Activated CD4-positive, alpha-beta memory T cell treated with anti-CD3 and anti-CD28 coated beads, Interleukin-2, amount 10 ng/mL, durations not matched to agents 7 days and 5 days (primary cell): ENCODE results near the gene PTPRS. TPM values are rescaled to one million over a fixed set of nuclear protein-coding genes. Genes with fewer than 3 reads are reported as not detected.

Experiments
- CTCF ChIA-PET: fragments of 350-600 bp; sonication (Branson Sonifier 250); formaldehyde crosslinking; loops from one replicate; lab custom pipeline; 2021; ENCODE audit warnings: antibody characterized with exemption, inconsistent platforms; lab: Charles Lee
- POLR2A ChIA-PET: fragments of 350-600 bp; sonication (Branson Sonifier 250); formaldehyde crosslinking; loops from one replicate; lab custom pipeline; 2021; ENCODE audit warnings: antibody characterized with exemption; lab: Charles Lee
- DNase-seq: peaks from one replicate; pipeline ENCODE4 v3.0.0-alpha.2; 2020
- H3K27ac Mint-ChIP-seq: one replicate; pipeline ENCODE4 v1.8.0; 2021; ENCODE audit warnings: mild to moderate bottlenecking, mixed read lengths
- H3K27me3 Mint-ChIP-seq: one replicate; pipeline ENCODE4 v1.8.0; 2021; ENCODE audit warnings: mixed read lengths
- H3K36me3 Mint-ChIP-seq: one replicate; pipeline ENCODE4 v1.8.0; 2021; ENCODE audit warnings: low read depth, mixed read lengths
- H3K4me1 Mint-ChIP-seq: one replicate; pipeline ENCODE4 v1.8.0; 2021; ENCODE audit warnings: mixed read lengths
- H3K4me3 Mint-ChIP-seq: one replicate; pipeline ENCODE4 v1.8.0; 2021; ENCODE audit warnings: mild to moderate bottlenecking, mixed read lengths
- H3K9me3 Mint-ChIP-seq: one replicate; pipeline ENCODE4 v1.8.0; 2021; ENCODE audit warnings: mixed read lengths
- total RNA-seq, 2 experiments: library from RNA; stranded (reverse); gene quantifications; one replicate each; pipeline ENCODE4 v1.2.3, GENCODE V29; 2021

The PTPRS gene
- total RNA-seq, 2 experiments from 2014 or later: not detected

DNA sequence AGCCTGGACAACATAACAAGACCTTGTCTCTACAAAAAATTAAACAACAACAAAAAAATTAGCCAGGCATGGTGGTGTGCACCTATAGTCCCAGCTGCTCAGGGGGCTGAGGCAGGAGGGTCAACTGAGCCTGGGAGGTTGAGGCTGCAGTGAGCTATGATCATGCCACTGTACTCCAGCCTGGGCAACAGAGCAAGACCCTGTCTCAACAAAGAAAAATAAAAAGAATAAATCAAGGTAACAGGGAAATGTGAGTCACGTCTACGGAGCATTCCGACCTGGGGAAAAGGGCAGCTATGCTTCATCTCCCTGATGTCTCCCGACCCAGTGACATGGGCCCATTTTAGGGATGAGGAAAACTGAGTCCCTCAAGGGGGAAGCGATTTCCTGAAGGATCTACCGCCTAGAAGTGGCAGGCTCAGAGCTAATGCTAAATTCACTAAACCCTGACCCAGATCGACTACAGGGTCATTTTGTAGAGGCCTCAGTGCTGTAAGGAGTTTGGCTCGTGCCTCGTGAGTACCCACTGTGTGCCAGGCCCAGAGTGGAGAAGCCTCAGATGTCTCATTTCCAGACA, 19.5 kb downstream of the PTPRS start:
- Mint-ChIP-seq H3K4me3 (no peak overlapping the region), H3K36me3 (no peaks in the 10 kb centered on the region), H3K27me3 (peaks cover 11% of the 10 kb centered on the region), H3K4me1 (no peaks in the 10 kb centered on the region), H3K9me3 (no peaks in the 10 kb centered on the region), H3K27ac (no peak overlapping the region)
- no peak for DNase-seq
- POLR2A ChIA-PET: no interaction called here
- CTCF ChIA-PET: interaction anchor here (0.7 kb wide), 1 partner anchor 483 kb away, joined by 3 read pairs; no protein-coding TSS in a partner anchor

DNA sequence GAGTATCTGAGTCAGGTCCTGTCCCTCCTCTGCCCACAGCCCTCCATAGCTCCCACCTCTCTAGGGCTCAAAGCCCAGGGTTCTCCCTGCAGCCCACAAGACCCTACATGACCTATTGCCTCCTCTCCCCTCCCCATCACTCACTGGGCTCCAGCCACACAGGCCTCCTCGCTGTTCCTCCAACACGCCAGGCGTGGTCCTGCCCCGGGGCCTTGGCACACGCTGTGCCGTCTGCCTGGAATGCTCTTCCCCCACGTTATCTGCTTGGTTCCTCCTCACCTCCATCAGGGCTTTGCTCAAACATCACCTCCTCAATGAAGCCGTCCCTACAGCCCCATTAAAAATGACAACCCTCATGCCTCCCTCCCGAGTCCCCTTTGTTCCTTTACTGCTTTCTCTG, 21.1 kb downstream of the PTPRS start:
- no peak for DNase-seq
- CTCF ChIA-PET: no interaction called here
- H3K27ac Mint-ChIP-seq: no peak overlapping the region
- POLR2A ChIA-PET: no interaction called here
- H3K36me3 Mint-ChIP-seq: no peaks in the 10 kb centered on the region
- H3K27me3 Mint-ChIP-seq: peaks cover 11% of the 10 kb centered on the region
- H3K9me3 Mint-ChIP-seq: no peaks in the 10 kb centered on the region
- no peaks in the 10 kb centered on the region for H3K4me1 Mint-ChIP-seq
- H3K4me3 Mint-ChIP-seq: no peak overlapping the region

DNA sequence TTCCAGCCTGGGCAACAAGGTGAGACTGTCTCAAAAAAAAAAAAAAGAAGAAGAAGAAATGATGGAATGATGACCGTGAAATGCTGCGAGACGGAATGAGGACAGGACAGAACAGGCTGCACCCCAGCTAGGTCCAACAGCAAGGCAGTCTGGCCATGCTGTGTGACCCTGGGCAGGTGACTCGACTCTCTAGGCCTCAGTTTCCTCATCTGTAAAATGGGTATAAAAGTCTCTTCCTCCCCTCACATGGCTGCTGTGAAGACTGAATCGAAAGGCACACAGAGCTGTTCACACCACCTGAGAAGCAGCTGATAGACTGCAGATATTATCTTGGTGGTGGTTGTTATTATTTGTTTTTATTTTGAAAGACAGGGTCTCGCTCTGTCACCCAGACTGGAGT, 22.3 kb downstream of the PTPRS start:
- CTCF ChIA-PET: no interaction called here
- DNase-seq: no peak

GRCh38 chr19:5317321-5317720, 23.3 kb downstream of the PTPRS start:
- ChIA-PET CTCF (no interaction called here), POLR2A (no interaction called here)
- Mint-ChIP-seq H3K27ac (no peak overlapping the region), H3K36me3 (no peaks in the 10 kb centered on the region), H3K4me1 (no peaks in the 10 kb centered on the region), H3K4me3 (no peak overlapping the region), H3K9me3 (no peaks in the 10 kb centered on the region), H3K27me3 (peaks cover 6% of the 10 kb centered on the region)
- DNase-seq: no peak

More for the DNA sequence above, 22.3 kb downstream of the PTPRS start:
- H3K4me3 Mint-ChIP-seq: no peak overlapping the region
- no peaks in the 10 kb centered on the region for H3K9me3 Mint-ChIP-seq
- H3K36me3 Mint-ChIP-seq: no peaks in the 10 kb centered on the region
- peaks cover 8% of the 10 kb centered on the region for H3K27me3 Mint-ChIP-seq
- no peaks in the 10 kb centered on the region for H3K4me1 Mint-ChIP-seq
- POLR2A ChIA-PET: no interaction called here
- H3K27ac Mint-ChIP-seq: no peak overlapping the region

DNA sequence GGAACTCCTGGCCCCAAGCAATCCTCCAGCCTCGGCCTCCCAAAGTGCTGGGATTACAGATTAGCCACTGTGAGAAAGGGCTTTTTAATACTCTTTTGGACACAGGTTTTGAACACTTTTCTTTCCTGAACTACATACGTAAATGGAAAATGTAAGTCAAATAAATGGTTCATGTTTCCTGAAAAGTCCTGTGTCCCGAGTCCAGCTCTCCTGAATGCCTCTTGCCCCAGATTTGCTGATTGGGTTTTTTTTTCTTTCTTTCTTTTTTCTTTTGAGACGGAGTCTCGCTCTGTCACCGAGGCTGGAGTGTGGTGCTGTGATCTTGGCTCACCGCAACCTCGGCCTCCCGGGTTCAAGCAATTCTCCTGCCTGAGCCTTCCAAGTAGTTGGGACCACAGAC, 24.5 kb downstream of the PTPRS start:
- CTCF ChIA-PET: no interaction called here
- POLR2A ChIA-PET: no interaction called here

DNA sequence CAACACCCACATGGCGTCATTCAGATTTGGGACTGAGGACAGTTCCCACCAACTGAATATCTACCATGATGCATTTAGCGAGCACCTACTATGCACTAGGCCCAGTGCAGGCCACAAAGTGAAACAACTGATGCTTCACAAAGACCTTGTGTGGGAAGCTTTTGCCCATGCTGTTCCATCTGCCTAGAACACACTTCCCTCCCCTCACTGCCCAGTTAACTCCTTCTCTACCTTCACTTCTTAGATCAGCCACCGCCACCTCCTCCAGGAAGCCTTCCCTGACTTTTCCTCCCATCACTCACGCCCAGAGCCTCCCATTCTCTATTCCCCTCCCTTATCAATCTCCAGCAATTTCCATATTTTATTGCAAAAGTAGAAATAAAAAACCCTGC, 25.7 kb downstream of the PTPRS start:
- ChIA-PET POLR2A (no interaction called here), CTCF (no interaction called here)
- Mint-ChIP-seq H3K27ac (no peak overlapping the region), H3K4me1 (no peaks in the 10 kb centered on the region), H3K4me3 (no peak overlapping the region), H3K36me3 (no peaks in the 10 kb centered on the region), H3K27me3 (peaks cover 2% of the 10 kb centered on the region), H3K9me3 (no peaks in the 10 kb centered on the region)
- DNase-seq: no peak

More for the DNA sequence above, 24.5 kb downstream of the PTPRS start:
- no peak for DNase-seq
- Mint-ChIP-seq H3K4me3 (no peak overlapping the region), H3K4me1 (no peaks in the 10 kb centered on the region), H3K27ac (no peak overlapping the region), H3K9me3 (no peaks in the 10 kb centered on the region), H3K27me3 (peaks cover 2% of the 10 kb centered on the region), H3K36me3 (no peaks in the 10 kb centered on the region)

GRCh38 chr19:5314012-5314906, 26.4 kb downstream of the PTPRS start:
- no peak overlapping the region for H3K4me3 Mint-ChIP-seq
- no peak for DNase-seq
- H3K27ac Mint-ChIP-seq: no peak overlapping the region
- H3K9me3 Mint-ChIP-seq: no peaks in the 10 kb centered on the region
- H3K27me3 Mint-ChIP-seq: peaks cover 2% of the 10 kb centered on the region
- H3K4me1 Mint-ChIP-seq: no peaks in the 10 kb centered on the region
- no peaks in the 10 kb centered on the region for H3K36me3 Mint-ChIP-seq
- CTCF ChIA-PET: no interaction called here
- POLR2A ChIA-PET: no interaction called here

DNA sequence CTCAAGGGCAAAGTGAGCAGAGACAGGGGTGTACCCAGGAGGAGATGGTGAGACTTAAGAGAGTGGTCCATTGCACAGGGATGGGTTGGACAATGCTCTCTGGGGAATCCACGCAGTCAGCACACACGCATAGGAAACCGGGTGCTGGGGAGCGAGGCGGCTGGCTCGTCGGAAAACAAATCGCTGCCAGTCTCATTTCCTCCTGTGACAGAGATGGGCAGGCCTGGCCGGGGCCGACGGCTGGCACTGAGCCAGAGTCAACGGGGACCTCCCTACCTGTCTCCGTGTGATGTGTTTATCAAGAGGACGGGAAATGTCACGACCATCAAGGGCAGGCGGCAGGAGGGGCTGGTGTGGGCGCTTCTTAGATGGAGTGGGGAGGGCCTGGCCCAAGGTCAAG, 27.3 kb downstream of the PTPRS start:
- H3K27me3 Mint-ChIP-seq: peaks cover 2% of the 10 kb centered on the region
- H3K36me3 Mint-ChIP-seq: no peaks in the 10 kb centered on the region
- ChIA-PET CTCF (no interaction called here), POLR2A (no interaction called here)
- H3K9me3 Mint-ChIP-seq: no peaks in the 10 kb centered on the region
- no peak overlapping the region for H3K27ac Mint-ChIP-seq
- H3K4me1 Mint-ChIP-seq: no peaks in the 10 kb centered on the region
- no peak overlapping the region for H3K4me3 Mint-ChIP-seq
- DNase-seq: no peak

DNA sequence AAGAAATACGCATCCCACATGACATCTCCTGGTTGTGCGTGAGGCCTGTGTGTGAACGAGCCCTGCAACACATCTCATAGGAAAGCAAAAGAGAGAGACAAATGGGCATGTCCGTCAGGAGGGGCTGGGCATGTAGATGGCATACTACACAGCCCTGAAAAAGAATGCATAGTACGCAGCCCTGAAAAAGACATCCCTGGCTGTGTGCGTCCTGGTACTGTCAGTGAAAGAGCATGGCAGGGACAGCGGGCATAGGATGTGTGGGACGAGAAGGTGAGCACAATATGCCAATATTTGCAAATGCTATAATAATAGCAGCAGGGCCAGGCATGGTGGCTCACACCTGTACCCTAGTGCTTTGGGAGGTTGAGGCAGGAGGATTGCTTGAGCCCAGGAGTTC, 28.6 kb downstream of the PTPRS start:
- H3K4me3 Mint-ChIP-seq: no peak overlapping the region
- H3K36me3 Mint-ChIP-seq: no peaks in the 10 kb centered on the region
- no peaks in the 10 kb centered on the region for H3K4me1 Mint-ChIP-seq
- POLR2A ChIA-PET: no interaction called here
- H3K9me3 Mint-ChIP-seq: no peaks in the 10 kb centered on the region
- DNase-seq: no peak
- H3K27ac Mint-ChIP-seq: no peak overlapping the region
- CTCF ChIA-PET: no interaction called here
- H3K27me3 Mint-ChIP-seq: peaks cover 2% of the 10 kb centered on the region

GRCh38 chr19:5309438-5310204, 31.0 kb downstream of the PTPRS start:
- Mint-ChIP-seq H3K36me3 (no peaks in the 10 kb centered on the region), H3K4me3 (no peak overlapping the region), H3K27ac (no peak overlapping the region), H3K4me1 (no peaks in the 10 kb centered on the region), H3K9me3 (no peaks in the 10 kb centered on the region), H3K27me3 (peaks cover 2% of the 10 kb centered on the region)
- DNase-seq: no peak
- POLR2A ChIA-PET: no interaction called here
- CTCF ChIA-PET: no interaction called here

DNA sequence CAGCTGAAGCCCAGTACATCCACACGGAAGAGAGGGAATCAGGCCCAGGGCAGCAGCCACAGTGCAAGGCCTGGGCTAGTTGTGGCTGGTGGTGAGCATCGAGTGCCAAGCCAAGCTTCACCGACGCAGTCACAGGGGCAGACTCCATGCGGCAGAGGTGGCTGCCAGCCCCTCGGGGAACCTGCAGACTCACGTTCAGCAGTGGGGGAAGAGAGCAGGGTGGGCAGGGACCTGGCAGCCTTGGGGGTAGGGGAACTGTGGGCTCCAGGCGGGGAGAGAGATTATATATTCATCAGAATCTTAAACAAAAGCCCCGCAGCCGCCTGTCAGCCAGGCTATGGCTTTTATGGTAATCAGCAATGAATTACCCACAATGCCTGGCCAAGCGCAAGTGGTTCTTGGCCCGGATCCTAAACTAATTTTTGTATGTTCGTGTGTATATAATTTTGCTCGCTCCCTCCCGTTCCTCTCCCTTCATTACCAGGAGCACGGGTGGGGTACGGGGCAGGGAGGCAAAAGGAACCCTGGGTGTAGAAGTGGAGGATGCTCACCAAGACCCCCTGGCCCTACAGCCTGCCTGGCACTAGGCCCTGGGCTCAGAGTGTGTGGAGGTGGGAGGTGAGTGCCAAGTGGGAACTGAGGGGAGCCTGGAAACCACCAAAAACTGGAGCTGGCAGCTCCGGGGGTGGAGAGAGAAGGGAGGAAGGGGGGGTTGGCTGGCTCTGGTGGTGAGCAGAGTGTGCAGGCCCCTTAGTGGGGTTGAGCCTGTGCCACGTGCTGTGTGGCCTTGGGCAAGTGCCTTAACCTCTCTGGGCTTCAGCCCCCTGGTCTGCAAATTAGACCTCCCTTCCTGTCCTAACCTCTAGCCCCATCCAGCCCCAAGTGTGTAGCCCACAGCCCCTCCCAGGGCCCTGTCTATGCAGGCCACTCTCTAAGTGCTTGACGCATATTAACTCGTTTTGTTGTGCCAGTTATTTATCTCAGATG, 31.9 kb downstream of the PTPRS start:
- no peak overlapping the region for H3K4me3 Mint-ChIP-seq
- H3K27me3 Mint-ChIP-seq: peaks cover 2% of the 10 kb centered on the region
- H3K36me3 Mint-ChIP-seq: no peaks in the 10 kb centered on the region
- ChIA-PET CTCF (no interaction called here), POLR2A (no interaction called here)
- H3K9me3 Mint-ChIP-seq: no peaks in the 10 kb centered on the region
- DNase-seq: no peak
- no peaks in the 10 kb centered on the region for H3K4me1 Mint-ChIP-seq
- no peak overlapping the region for H3K27ac Mint-ChIP-seq

DNA sequence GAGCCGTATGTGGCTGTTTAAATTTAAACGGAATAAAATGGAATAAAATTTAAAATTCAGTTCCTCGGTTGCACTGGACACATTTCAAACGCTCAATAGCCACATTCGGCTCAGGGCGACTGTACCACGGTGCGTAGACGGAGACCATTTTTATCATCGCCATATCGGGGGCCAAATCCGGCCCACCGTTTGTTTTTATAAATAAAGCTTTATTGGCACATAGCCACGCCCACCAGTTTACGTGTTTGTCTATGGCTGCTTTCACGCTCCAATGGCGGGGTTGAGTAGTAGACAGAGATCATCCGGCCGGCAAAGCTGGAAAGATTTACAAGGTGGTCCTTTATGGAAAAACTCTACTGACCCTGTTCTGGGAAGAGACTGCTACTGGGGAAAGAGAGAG, 33.0 kb downstream of the PTPRS start:
- CTCF ChIA-PET: no interaction called here
- H3K4me3 Mint-ChIP-seq: no peak overlapping the region
- POLR2A ChIA-PET: no interaction called here
- DNase-seq: no peak
- H3K36me3 Mint-ChIP-seq: no peaks in the 10 kb centered on the region
- H3K9me3 Mint-ChIP-seq: no peaks in the 10 kb centered on the region
- H3K27ac Mint-ChIP-seq: no peak overlapping the region
- H3K27me3 Mint-ChIP-seq: no peaks in the 10 kb centered on the region
- H3K4me1 Mint-ChIP-seq: no peaks in the 10 kb centered on the region
